AG04449 (cell line): Measurements from ENCODE around the gene ZBTB38.

ENCODE experiments used
- CTCF ChIA-PET: fragments of 350-600 bp; formaldehyde crosslinking; extraction: SDS; loops from one replicate; lab custom pipeline; 2021; ENCODE audit warnings: antibody characterized with exemption; lab: Yijun Ruan, JAX
- POLR2A ChIA-PET: fragments of 400-600, 350-600 bp; formaldehyde crosslinking; extraction: SDS; loops from one replicate; lab custom pipeline; 2020; ENCODE audit warnings: antibody characterized with exemption, inconsistent platforms; lab: Yijun Ruan, JAX
- DNase-seq: peaks from one replicate; pipeline ENCODE4 v3.0.0-alpha.2; 2010; ENCODE audit warnings: low read depth, low spot score
- H3K4me3 ChIP-seq: 2 replicates; pipeline ENCODE4 v1.5.1; 2011; ENCODE audit warnings: low read depth, mild to moderate bottlenecking, control low read depth, low read length
- TF ChIP-seq, protein P1 (sequence below): IDR thresholded peaks from one replicate; pipeline ENCODE4 v1.5.1; 2011; ENCODE audit warnings: mild to moderate bottlenecking, moderate library complexity, low read length, control low read depth, inconsistent platforms; ENCODE audit not compliant: insufficient read depth; ENCODE audit errors: missing control alignments

The ZBTB38 gene

DNA sequence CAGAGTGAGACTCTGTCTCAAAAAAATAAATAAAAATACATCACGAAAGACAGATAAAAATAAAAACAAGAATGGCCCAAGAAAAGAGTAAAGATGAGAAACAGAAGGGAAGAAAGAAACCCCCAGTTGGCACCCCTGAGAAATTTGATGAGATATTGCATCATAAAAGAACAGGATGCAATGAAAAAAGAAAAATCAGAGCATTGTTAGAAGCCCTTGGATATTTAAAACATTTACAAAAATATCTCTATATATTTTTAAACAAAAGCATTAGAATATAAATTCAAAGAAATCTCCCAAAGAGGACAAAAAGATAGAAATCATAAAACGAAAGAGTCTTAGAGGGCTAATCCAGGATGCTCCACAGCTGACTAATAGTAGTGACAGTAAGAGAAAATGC, 18.6 kb upstream of the ZBTB38 start:
- CTCF ChIA-PET: interaction anchor here (1.1 to 4.2 kb wide), 3 partner anchors 11 to 104 kb away, joined by 3 to 13 read pairs (median 11); no protein-coding TSS in a partner anchor
- no peak for DNase-seq
- TF ChIP-seq, protein P1, sequence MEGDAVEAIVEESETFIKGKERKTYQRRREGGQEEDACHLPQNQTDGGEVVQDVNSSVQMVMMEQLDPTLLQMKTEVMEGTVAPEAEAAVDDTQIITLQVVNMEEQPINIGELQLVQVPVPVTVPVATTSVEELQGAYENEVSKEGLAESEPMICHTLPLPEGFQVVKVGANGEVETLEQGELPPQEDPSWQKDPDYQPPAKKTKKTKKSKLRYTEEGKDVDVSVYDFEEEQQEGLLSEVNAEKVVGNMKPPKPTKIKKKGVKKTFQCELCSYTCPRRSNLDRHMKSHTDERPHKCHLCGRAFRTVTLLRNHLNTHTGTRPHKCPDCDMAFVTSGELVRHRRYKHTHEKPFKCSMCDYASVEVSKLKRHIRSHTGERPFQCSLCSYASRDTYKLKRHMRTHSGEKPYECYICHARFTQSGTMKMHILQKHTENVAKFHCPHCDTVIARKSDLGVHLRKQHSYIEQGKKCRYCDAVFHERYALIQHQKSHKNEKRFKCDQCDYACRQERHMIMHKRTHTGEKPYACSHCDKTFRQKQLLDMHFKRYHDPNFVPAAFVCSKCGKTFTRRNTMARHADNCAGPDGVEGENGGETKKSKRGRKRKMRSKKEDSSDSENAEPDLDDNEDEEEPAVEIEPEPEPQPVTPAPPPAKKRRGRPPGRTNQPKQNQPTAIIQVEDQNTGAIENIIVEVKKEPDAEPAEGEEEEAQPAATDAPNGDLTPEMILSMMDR: no peak
- POLR2A ChIA-PET: no interaction called here
- no peak overlapping the region for H3K4me3 ChIP-seq

DNA sequence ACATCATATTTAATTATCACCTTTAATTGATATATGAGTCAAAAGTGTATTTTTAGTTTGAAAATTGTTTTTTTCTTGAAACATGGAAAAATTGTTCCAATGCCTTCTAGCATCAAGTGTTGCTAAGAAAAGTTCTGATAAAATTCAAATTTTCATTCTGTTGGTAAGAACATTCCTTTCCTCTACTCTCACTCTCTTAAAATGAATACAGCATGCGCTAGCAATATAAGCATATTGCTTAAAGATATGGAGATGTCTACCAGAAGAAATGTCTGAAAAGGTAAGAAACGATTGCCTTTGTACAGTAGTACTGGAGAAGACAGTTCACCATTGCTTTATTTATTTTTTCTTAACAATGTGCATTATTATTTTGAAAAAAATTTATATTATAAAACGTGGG, 17.6 kb upstream of the ZBTB38 start:
- DNase-seq: no peak
- ChIA-PET CTCF (interaction anchor here (2.3 kb wide), 1 partner anchor 10 kb away, joined by 14 read pairs; no protein-coding TSS in a partner anchor), POLR2A (no interaction called here)
- TF ChIP-seq, protein P1: no peak
- no peak overlapping the region for H3K4me3 ChIP-seq

DNA sequence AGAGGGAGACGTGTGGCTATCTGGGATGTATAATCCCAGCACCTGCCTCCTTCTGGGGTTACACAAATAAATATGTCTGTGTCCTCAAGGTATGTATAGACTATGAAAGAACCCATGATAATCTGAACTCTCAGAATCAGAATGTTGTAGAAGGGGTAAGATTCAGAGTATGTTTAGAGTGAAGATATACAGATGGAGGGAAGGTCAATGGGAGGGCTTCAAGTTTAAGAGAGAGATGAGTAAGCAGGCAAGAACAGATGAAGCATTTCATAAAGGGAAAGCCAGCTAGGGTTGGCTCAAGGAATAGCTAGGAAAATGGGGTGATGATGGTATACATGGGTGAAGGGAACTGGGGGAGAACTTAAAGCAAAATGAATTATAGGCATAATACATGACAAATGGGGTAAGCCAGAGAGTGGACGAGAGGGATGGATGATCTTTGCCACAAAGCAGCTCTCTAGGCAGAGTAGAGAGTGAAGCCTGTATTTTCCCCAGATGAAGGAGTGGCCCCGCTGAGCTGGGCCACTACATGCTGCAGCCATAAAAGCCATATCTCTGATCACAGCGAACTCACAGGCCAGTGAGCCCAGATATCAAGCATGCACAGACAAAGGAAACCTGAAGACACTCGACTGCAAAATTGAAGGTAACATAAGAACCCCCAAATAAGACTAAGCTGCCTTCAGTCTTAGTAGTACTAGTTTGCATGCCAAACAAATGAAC, 15.9 kb upstream of the ZBTB38 start:
- TF ChIP-seq, protein P1: no peak
- CTCF ChIA-PET: interaction anchor here (0.6 to 2.3 kb wide), 8 partner anchors 9 to 108 kb away, joined by 3 to 14 read pairs (median 6); no protein-coding TSS in a partner anchor
- POLR2A ChIA-PET: no interaction called here
- no peak overlapping the region for H3K4me3 ChIP-seq
- no peak for DNase-seq

DNA sequence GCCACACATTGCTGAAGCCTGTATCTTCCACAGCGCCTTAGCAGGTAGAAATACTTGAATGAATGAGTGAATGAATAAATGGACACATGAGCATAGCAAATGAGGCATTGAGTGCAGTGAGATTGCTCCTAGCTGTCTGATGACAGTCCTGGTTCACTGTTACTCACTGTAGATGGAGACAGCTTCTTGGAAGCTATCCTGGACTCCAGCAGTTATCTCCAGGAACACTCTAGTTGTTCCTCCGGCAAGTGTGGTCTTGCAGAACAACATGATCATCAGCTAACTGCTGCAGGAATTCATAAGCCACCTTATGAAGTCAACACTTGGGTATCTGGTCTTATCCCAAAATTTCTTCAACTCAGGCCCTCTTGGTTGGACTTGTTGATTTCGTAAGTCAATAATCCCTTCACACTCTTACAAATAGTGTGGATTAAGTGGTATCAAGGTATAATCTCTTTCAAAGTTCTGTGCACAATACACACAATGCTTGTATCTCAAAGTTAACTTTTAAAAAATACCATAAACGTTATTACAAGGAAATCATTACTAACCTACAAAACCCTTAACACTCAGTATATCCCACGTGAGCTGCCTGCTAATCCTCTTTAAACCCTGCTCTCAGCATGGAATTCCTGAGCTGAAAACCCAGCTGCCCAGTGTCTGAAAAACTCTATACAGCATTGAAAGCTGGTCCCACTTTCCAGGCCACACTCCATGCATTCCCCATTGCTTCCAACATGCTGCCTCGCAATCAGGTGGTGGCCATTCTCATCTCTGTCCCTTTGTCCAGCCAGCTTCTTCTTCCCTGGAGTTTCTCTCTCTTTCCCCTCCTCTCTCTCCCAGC, 14.4 kb upstream of the ZBTB38 start:
- DNase-seq: no peak
- no peak overlapping the region for H3K4me3 ChIP-seq
- CTCF ChIA-PET: interaction anchor here (0.7 to 2.3 kb wide), 3 partner anchors 19 to 46 kb away, joined by 3 to 6 read pairs (median 4); no protein-coding TSS in a partner anchor
- TF ChIP-seq, protein P1: no peak
- POLR2A ChIA-PET: no interaction called here

DNA sequence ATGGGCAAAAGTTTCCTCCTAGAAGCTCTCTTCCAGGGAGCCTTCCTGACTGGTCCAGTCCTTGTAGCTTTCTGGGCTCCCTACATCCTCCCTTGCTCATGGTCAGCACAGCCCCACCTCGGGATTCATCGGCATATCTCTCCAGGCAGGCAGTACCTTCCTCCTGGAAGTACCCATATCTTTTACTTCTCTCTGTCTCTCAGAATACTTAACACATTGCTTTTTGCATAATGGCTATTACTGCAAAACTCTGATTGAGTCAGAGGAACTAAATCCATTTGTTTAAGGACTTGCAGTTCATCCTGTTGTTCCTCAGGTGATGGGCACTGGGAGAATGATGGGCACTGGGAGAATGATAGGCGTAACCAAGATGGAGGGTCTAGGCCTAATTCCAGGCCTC, 13.8 kb upstream of the ZBTB38 start:
- POLR2A ChIA-PET: no interaction called here
- DNase-seq: no peak
- H3K4me3 ChIP-seq: no peak overlapping the region
- CTCF ChIA-PET: interaction anchor here (0.7 kb wide), 2 partner anchors 43 to 47 kb away, joined by 3 to 4 read pairs; no protein-coding TSS in a partner anchor
- TF ChIP-seq, protein P1: no peak
